SK-N-SH treated with all-trans-retinoic acid at 6 μM for 48 hours (cell line): ENCODE measurements around the gene ACAA1.
"Not testable (repeated sequence)": the region's sequence is repeated elsewhere in the genome, so short reads cannot be mapped to it uniquely, and the experiment has no call there.

Source experiments
- ATAC-seq: fragments of 200-7000 bp; cut with Tn5 transposase; 3 replicates; pipeline ENCODE4 v1.9.1; 2020; ENCODE audit warnings: mild to moderate bottlenecking, moderate library complexity
- ARNTL ChIP-seq: fragments of 450-650 bp; formaldehyde crosslinking; IDR thresholded peaks from 2 replicates; pipeline ENCODE4 v1.5.0; 2020; ENCODE audit warnings: low read depth, mild to moderate bottlenecking, moderate library complexity, borderline replicate concordance
- BACH2 ChIP-seq: fragments of 250-450 bp; sonication (Bioruptor Pico); IDR thresholded peaks from 2 replicates; pipeline ENCODE4 v1.9.0; 2021; ENCODE audit warnings: mild to moderate bottlenecking, borderline replicate concordance
- CREB5 ChIP-seq: fragments of 250-450 bp; sonication (Bioruptor Pico); IDR thresholded peaks from 2 replicates; pipeline ENCODE4 v1.5.1; 2020; ENCODE audit warnings: low read depth, mild to moderate bottlenecking, moderate library complexity
- CSDC2 ChIP-seq: fragments of 250-450 bp; sonication (Bioruptor Pico); IDR thresholded peaks from 2 replicates; pipeline ENCODE4 v1.5.0; 2020; ENCODE audit warnings: mild to moderate bottlenecking, moderate library complexity
- ESRRG ChIP-seq: fragments of 250-450 bp; sonication (Bioruptor Pico); IDR thresholded peaks from 2 replicates; pipeline ENCODE4 v1.6.1; 2021; ENCODE audit warnings: mild to moderate bottlenecking
- GLIS3 ChIP-seq: fragments of 250-450 bp; sonication (Bioruptor Pico); IDR thresholded peaks from 2 replicates; pipeline ENCODE4 v1.5.0; 2020; ENCODE audit warnings: mild to moderate bottlenecking, moderate library complexity
- ISL1 ChIP-seq: fragments of 250-450 bp; sonication (Bioruptor Pico); IDR thresholded peaks from 2 replicates; pipeline ENCODE4 v2.1.2; 2022; ENCODE audit warnings: mild to moderate bottlenecking, moderate library complexity
- OSR1 ChIP-seq: fragments of 250-450 bp; sonication (Bioruptor Pico); IDR thresholded peaks from 2 replicates; pipeline ENCODE4 v1.8.0; 2022; ENCODE audit warnings: moderate library complexity, mild to moderate bottlenecking, inconsistent platforms
- PATZ1 ChIP-seq: fragments of 250-450 bp; sonication (Bioruptor Pico); IDR thresholded peaks from 2 replicates; pipeline ENCODE4 v1.8.0; 2020; ENCODE audit warnings: mild to moderate bottlenecking, moderate library complexity, borderline replicate concordance
- POU6F1 ChIP-seq: fragments of 250-450 bp; sonication (Bioruptor Pico); IDR thresholded peaks from 2 replicates; pipeline ENCODE4 v1.8.0; 2021; ENCODE audit warnings: low read depth, mild to moderate bottlenecking, moderate library complexity, borderline replicate concordance
- PPARA ChIP-seq: fragments of 250-450 bp; sonication (Bioruptor Pico); IDR thresholded peaks from 2 replicates; pipeline ENCODE4 v1.5.0; 2020; ENCODE audit warnings: mild to moderate bottlenecking, borderline replicate concordance
- RARB ChIP-seq: fragments of 250-450 bp; sonication (Bioruptor Pico); IDR thresholded peaks from 2 replicates; pipeline ENCODE4 v1.8.0; 2021; ENCODE audit warnings: mild to moderate bottlenecking, moderate library complexity
- SNAI2 ChIP-seq: fragments of 250-450 bp; sonication (Bioruptor Pico); IDR thresholded peaks from 2 replicates; pipeline ENCODE4 v1.5.0; 2020; ENCODE audit warnings: mild to moderate bottlenecking, moderate library complexity
- TOX ChIP-seq: fragments of 250-450 bp; sonication (Bioruptor Pico); IDR thresholded peaks from 2 replicates; pipeline ENCODE4 v1.8.0; 2021; ENCODE audit warnings: mild to moderate bottlenecking, moderate library complexity, borderline replicate concordance
- ZC3H10 ChIP-seq: fragments of 250-450 bp; sonication (Bioruptor Pico); IDR thresholded peaks from 2 replicates; pipeline ENCODE4 v1.5.1; 2021; ENCODE audit warnings: mild to moderate bottlenecking, moderate library complexity
- ZFP30 ChIP-seq: fragments of 450-650 bp; formaldehyde crosslinking; IDR thresholded peaks from 2 replicates; pipeline ENCODE4 v1.5.0; 2022; ENCODE audit warnings: mild to moderate bottlenecking, moderate library complexity
- ZNF70 ChIP-seq: fragments of 450-650 bp; formaldehyde crosslinking; IDR thresholded peaks from 2 replicates; pipeline ENCODE4 v1.5.0; 2020; ENCODE audit warnings: mild to moderate bottlenecking, moderate library complexity
- TF ChIP-seq, protein P1 (sequence below): fragments of 250-450 bp; sonication (Bioruptor Pico); IDR thresholded peaks from 2 replicates; pipeline ENCODE4 v1.5.0; 2020; ENCODE audit warnings: mild to moderate bottlenecking, moderate library complexity

ACAA1 gene

GRCh38 chr3:38163841-38164642 is 27.1 kb upstream of the ACAA1 start:
- TF ChIP-seq ZFP30 (CRISPR knock-in tag) (no peak), BACH2 (CRISPR knock-in tag) (no peak), CSDC2 (CRISPR knock-in tag) (no peak), ZNF70 (CRISPR knock-in tag) (no peak), POU6F1 (CRISPR knock-in tag) (no peak)
- ATAC-seq: no peak

DNA sequence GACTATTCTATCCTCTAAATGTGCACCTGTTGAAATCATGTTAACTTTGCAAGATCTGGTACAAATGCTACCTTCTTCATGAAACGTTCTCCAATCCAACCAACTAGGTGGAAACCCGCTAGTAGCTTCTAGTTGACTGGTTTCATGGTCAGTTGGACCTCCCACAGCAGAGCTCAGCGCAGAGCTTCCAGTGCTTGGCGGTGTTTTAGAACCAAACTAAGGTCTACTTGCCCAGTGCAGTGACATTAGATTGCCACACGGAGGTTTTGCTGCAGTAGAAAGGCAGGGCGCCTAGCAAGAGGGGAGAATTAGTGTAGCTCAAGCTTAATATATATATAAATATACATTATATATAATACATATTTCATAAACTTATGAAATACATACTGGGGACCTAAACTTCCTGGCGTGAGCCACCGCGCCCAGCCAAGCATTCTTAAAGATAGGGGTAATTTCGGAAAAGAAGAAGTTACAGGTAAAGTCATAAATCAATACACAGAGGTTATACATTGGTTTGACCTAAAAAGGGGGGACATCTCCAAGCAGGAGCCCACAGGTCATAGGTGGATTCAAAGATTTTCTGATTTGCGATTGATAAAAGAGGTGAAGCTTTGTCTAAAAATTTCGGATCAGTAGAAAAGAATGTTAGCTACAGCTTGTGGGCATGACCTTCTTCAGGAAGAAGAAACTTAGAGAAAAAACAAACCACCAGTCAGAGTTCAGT is 26.4 kb upstream of the ACAA1 start:
- no peak for ATAC-seq

DNA sequence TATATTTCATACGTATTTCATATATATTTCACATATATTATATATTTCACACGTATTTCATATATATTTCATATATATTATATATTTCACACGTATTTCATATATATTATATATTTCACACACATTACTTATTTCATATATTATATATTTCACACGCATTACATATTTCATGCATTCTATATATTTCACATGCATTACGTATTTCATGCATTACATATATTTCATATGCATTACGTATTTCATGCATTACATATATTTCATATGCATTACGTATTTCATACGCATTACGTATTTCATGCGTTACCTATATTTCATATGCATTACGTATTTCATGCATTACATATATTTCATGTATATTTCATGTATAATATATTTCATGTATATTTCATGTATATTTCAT is 23.8 kb upstream of the ACAA1 start:
- not testable (repeated sequence) for ATAC-seq

More for the DNA sequence above, 26.4 kb upstream of the ACAA1 start:
- TF ChIP-seq, protein P1, sequence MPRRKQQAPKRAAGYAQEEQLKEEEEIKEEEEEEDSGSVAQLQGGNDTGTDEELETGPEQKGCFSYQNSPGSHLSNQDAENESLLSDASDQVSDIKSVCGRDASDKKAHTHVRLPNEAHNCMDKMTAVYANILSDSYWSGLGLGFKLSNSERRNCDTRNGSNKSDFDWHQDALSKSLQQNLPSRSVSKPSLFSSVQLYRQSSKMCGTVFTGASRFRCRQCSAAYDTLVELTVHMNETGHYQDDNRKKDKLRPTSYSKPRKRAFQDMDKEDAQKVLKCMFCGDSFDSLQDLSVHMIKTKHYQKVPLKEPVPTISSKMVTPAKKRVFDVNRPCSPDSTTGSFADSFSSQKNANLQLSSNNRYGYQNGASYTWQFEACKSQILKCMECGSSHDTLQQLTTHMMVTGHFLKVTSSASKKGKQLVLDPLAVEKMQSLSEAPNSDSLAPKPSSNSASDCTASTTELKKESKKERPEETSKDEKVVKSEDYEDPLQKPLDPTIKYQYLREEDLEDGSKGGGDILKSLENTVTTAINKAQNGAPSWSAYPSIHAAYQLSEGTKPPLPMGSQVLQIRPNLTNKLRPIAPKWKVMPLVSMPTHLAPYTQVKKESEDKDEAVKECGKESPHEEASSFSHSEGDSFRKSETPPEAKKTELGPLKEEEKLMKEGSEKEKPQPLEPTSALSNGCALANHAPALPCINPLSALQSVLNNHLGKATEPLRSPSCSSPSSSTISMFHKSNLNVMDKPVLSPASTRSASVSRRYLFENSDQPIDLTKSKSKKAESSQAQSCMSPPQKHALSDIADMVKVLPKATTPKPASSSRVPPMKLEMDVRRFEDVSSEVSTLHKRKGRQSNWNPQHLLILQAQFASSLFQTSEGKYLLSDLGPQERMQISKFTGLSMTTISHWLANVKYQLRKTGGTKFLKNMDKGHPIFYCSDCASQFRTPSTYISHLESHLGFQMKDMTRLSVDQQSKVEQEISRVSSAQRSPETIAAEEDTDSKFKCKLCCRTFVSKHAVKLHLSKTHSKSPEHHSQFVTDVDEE (CRISPR knock-in tag): no peak
- no peak for TF ChIP-seq SNAI2
- no peak for TF ChIP-seq BACH2 (CRISPR knock-in tag)
- TF ChIP-seq POU6F1 (CRISPR knock-in tag): no peak
- TF ChIP-seq CSDC2 (CRISPR knock-in tag): no peak
- TF ChIP-seq ARNTL (CRISPR knock-in tag): no peak
- TF ChIP-seq CREB5: no peak

- no peak for TF ChIP-seq PATZ1
- no peak for TF ChIP-seq RARB (CRISPR knock-in tag)
- TF ChIP-seq PPARA: no peak
- no peak for TF ChIP-seq CSDC2 (CRISPR knock-in tag)
- no peak for TF ChIP-seq GLIS3 (CRISPR knock-in tag)
- no peak for TF ChIP-seq TOX (CRISPR knock-in tag)
- no peak for TF ChIP-seq ISL1
- no peak for TF ChIP-seq ESRRG (CRISPR knock-in tag)
- TF ChIP-seq ZNF70 (CRISPR knock-in tag): no peak
- TF ChIP-seq ZC3H10: no peak
- TF ChIP-seq ZFP30 (CRISPR knock-in tag): no peak
- TF ChIP-seq OSR1 (CRISPR knock-in tag): no peak
- no peak for ATAC-seq
These were observed 21.5 kb upstream of the ACAA1 start for GRCh38 chr3:38158472-38158871.
